Hepatic stellate cell (primary cell): ENCODE data around the gene RUNX1.

Source experiments
- DNase-seq: peaks from one replicate; pipeline ENCODE4 v3.0.0; 2011; ENCODE audit warnings: low spot score

RUNX1 gene

GRCh38 chr21:35036465-35037383 is 12.4 kb downstream of the RUNX1 start:
- DNase-seq, result no peak

- DNase-seq, result no peak
Observed at GRCh38 chr21:35035581-35035980, 13.5 kb downstream of the RUNX1 start.

GRCh38 chr21:35035116-35035515 is 14.0 kb downstream of the RUNX1 start:
- no peak for DNase-seq

- no peak for DNase-seq
Observed at GRCh38 chr21:35034203-35034926, 14.7 kb downstream of the RUNX1 start.

GRCh38 chr21:35032474-35033263 is 16.4 kb downstream of the RUNX1 start:
- no peak for DNase-seq

GRCh38 chr21:35028451-35028978 is 20.6 kb downstream of the RUNX1 start:
- no peak for DNase-seq

- no peak for DNase-seq
Observed at GRCh38 chr21:35027563-35028450, 21.3 kb downstream of the RUNX1 start.

GRCh38 chr21:35026617-35027562 is 22.2 kb downstream of the RUNX1 start:
- DNase-seq, result no peak

- DNase-seq, result no peak
Observed at GRCh38 chr21:35026153-35026500, 23.0 kb downstream of the RUNX1 start.

- no peak for DNase-seq
Observed at GRCh38 chr21:35025206-35026152, 23.6 kb downstream of the RUNX1 start.

- DNase-seq, result no peak
Observed at GRCh38 chr21:35024513-35024912, 24.6 kb downstream of the RUNX1 start.

GRCh38 chr21:35024071-35024420 is 25.1 kb downstream of the RUNX1 start:
- no peak for DNase-seq

GRCh38 chr21:35023396-35024070 is 25.6 kb downstream of the RUNX1 start:
- DNase-seq, result no peak

GRCh38 chr21:35021546-35021945 is 27.6 kb downstream of the RUNX1 start:
- no peak for DNase-seq

GRCh38 chr21:35020902-35021301 is 28.2 kb downstream of the RUNX1 start:
- peak; percentile 12 for DNase-seq

GRCh38 chr21:35020436-35020835 is 28.7 kb downstream of the RUNX1 start:
- DNase-seq, result no peak

GRCh38 chr21:35019631-35020032 is 29.5 kb downstream of the RUNX1 start:
- DNase-seq, result no peak

- no peak for DNase-seq
Observed at GRCh38 chr21:35017256-35017655, 31.8 kb downstream of the RUNX1 start.
